Measurements from ENCODE around the gene HIVEP2. TPM values are rescaled to one million over a fixed set of nuclear protein-coding genes. Genes with fewer than 3 reads are reported as not detected.

Gene HIVEP2
- total RNA-seq, 1 experiment from 2014 or later, result 3.2 TPM

- Histone ChIP-seq H3K27me3 (replicated peaks; ENCODE audit: insufficient read depth, low read depth, low read length, poor library complexity) (no peaks in the 10 kb centered on the region), H3K4me3 (ENCODE audit: low read depth, low read length, poor library complexity, severe bottlenecking) (no peak overlapping the region), H3K9me3 (ENCODE audit: low read depth, low read length, poor library complexity, severe bottlenecking) (no peaks in the 10 kb centered on the region), H3K36me3 (ENCODE audit: insufficient read depth, low read length, poor library complexity, severe bottlenecking) (no peaks in the 10 kb centered on the region), H3K4me1 (ENCODE audit: insufficient read depth, low read length, poor library complexity, severe bottlenecking) (peaks cover 42% of the 10 kb centered on the region), H3K27ac (ENCODE audit: low read depth, low read length, poor library complexity, severe bottlenecking) (no peak overlapping the region)
- CTCF ChIA-PET, result no interaction called here
- POLR2A ChIA-PET (ENCODE audit: low non-redundant PET), result no interaction called here
- peak; percentile 22 for DNase-seq (ENCODE audit: low spot score)
- no TSS peak for BruUV-seq (replicated peaks)
- no peak for TF ChIP-seq EZH2 (IDR thresholded peaks at IDR 0.05; ENCODE audit: borderline replicate concordance, low read depth, low read length, poor library complexity, severe bottlenecking)
- TF ChIP-seq CTCF (conservative IDR thresholded peaks at IDR 0.05; ENCODE audit: low read depth, low read length), result no peak
- intact Hi-C loops (cut with micrococcal nuclease; ENCODE audit: unreplicated experiment), result no loop called here
Observed at GRCh38 chr6:142846883-142847287, 98.1 kb downstream of the HIVEP2 start.

- H3K36me3 ChIP-seq (ENCODE audit: insufficient read depth, low read length, poor library complexity, severe bottlenecking), result no peaks in the 10 kb centered on the region
- H3K27ac ChIP-seq (ENCODE audit: low read depth, low read length, poor library complexity, severe bottlenecking), result no peak overlapping the region
- CTCF ChIA-PET, result interaction anchor here (0.7 kb wide), 1 partner anchor 9 kb away, joined by 4 read pairs; no protein-coding TSS in a partner anchor
- DNase-seq (ENCODE audit: low spot score), result no peak
- H3K9me3 ChIP-seq (ENCODE audit: low read depth, low read length, poor library complexity, severe bottlenecking), result no peaks in the 10 kb centered on the region
- no TSS peak for BruUV-seq (replicated peaks)
- no peak overlapping the region for H3K4me3 ChIP-seq (ENCODE audit: low read depth, low read length, poor library complexity, severe bottlenecking)
- POLR2A ChIA-PET (ENCODE audit: low non-redundant PET), result interaction anchor here (1.1 kb wide), 1 partner anchor 10 kb away, joined by 8 read pairs; no protein-coding TSS in a partner anchor
- intact Hi-C loops (cut with micrococcal nuclease; ENCODE audit: unreplicated experiment), result no loop called here
- no peak for TF ChIP-seq CTCF (conservative IDR thresholded peaks at IDR 0.05; ENCODE audit: low read depth, low read length)
- TF ChIP-seq EZH2 (IDR thresholded peaks at IDR 0.05; ENCODE audit: borderline replicate concordance, low read depth, low read length, poor library complexity, severe bottlenecking), result no peak
- no peaks in the 10 kb centered on the region for H3K27me3 ChIP-seq (replicated peaks; ENCODE audit: insufficient read depth, low read depth, low read length, poor library complexity)
- H3K4me1 ChIP-seq (ENCODE audit: insufficient read depth, low read length, poor library complexity, severe bottlenecking), result peaks cover 42% of the 10 kb centered on the region
Observed at GRCh38 chr6:142846459-142846831, 98.5 kb downstream of the HIVEP2 start.

GRCh38 chr6:142845624-142846458, 99.1 kb downstream of the HIVEP2 start:
- ChIA-PET CTCF (interaction anchor here (0.6 to 0.7 kb wide), 2 partner anchors 8 to 12 kb away, joined by 3 to 4 read pairs; no protein-coding TSS in a partner anchor), POLR2A (ENCODE audit: low non-redundant PET) (interaction anchor here (1.1 kb wide), 1 partner anchor 10 kb away, joined by 8 read pairs; no protein-coding TSS in a partner anchor)
- DNase-seq (ENCODE audit: low spot score), result peak; percentile 71
- no peak overlapping the region for H3K27ac ChIP-seq (ENCODE audit: low read depth, low read length, poor library complexity, severe bottlenecking)
- no peaks in the 10 kb centered on the region for H3K27me3 ChIP-seq (replicated peaks; ENCODE audit: insufficient read depth, low read depth, low read length, poor library complexity)
- TF ChIP-seq CTCF (conservative IDR thresholded peaks at IDR 0.05; ENCODE audit: low read depth, low read length), result no peak
- peaks cover 42% of the 10 kb centered on the region for H3K4me1 ChIP-seq (ENCODE audit: insufficient read depth, low read length, poor library complexity, severe bottlenecking)
- intact Hi-C loops (cut with micrococcal nuclease; ENCODE audit: unreplicated experiment), result no loop called here
- H3K4me3 ChIP-seq (ENCODE audit: low read depth, low read length, poor library complexity, severe bottlenecking), result peak overlapping the region; percentile 29
- no TSS peak for BruUV-seq (replicated peaks)
- no peaks in the 10 kb centered on the region for H3K36me3 ChIP-seq (ENCODE audit: insufficient read depth, low read length, poor library complexity, severe bottlenecking)
- H3K9me3 ChIP-seq (ENCODE audit: low read depth, low read length, poor library complexity, severe bottlenecking), result no peaks in the 10 kb centered on the region

All from A673 (cell line).